GM18502 (cell line): ENCODE data around the gene FAM161A.
A peak's percentile ranks its signal among the peaks of the same experiment; 100 is the strongest.
"Not testable (repeated sequence)": the region's sequence is repeated elsewhere in the genome, so short reads cannot be mapped to it uniquely, and the experiment has no call there.

ENCODE experiments used
- ATAC-seq: cut with Tn5 transposase; IDR thresholded peaks from one replicate; pipeline ENCODE4 v1.9.1; 2021; ENCODE audit warnings: mild to moderate bottlenecking; ENCODE audit not compliant: unreplicated experiment, poor library complexity

The FAM161A gene, protein sequence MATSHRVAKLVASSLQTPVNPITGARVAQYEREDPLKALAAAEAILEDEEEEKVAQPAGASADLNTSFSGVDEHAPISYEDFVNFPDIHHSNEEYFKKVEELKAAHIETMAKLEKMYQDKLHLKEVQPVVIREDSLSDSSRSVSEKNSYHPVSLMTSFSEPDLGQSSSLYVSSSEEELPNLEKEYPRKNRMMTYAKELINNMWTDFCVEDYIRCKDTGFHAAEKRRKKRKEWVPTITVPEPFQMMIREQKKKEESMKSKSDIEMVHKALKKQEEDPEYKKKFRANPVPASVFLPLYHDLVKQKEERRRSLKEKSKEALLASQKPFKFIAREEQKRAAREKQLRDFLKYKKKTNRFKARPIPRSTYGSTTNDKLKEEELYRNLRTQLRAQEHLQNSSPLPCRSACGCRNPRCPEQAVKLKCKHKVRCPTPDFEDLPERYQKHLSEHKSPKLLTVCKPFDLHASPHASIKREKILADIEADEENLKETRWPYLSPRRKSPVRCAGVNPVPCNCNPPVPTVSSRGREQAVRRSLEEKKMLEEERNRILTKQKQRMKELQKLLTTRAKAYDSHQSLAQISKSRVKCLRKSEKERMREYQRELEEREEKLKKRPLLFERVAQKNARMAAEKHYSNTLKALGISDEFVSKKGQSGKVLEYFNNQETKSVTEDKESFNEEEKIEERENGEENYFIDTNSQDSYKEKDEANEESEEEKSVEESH

DNA sequence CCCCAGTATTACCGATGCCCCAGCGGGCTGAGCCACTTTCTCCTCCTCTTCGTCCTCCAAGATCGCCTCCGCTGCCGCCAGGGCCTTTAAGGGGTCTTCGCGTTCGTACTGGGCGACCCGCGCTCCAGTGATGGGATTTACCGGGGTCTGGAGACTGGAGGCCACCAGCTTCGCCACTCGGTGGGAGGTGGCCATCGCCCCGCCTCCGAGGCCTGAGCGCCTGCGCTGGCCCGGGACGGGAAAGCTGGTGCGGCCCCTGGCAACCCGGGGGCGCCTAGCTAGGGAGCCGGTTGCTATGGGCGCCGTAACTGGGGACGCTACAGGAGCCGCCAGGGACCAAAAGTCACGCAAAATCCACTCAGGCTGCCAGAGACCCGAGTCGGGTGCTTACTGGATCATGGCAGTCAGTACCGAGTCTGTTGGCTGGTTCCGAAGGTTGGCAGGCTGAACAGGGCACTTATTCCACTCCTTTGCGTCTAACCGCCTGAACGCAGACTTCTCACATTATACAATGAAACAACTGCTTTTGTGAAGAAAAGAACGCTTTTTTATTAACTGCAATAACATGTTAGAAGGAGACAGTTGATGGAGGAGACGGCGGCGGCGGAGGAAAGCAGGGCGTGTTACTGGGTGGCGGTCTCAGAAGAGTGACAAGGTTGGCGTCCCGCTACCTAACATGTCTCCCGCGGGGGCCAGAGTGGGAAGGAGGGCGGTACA lies at the start of gene FAM161A:
FAM161A (minus strand) TSS at position 214 of the 717 bp plus-strand sequence; CDS start at position 195, 19 bp downstream.
- ATAC-seq, result peak; percentile 80

DNA sequence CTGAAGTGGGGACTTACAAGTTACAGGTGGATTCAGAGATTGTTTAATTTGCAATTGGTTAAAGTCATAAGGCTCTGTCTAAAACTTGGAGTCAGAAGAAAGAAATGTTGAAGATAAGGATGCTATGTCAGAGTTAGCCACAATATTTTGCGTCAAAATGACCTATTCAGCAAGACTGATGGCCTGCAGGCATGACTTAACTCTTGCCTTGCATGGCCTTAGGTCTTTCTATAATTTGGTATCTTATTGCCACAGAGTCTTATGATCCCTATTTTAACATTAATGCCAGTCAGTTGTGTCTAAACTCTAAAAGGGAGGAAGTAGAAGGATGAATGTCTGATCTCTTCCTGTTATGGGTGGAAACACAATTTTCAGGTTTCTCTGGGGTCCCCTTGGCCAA lies 46.4 kb upstream of the FAM161A start:
- no peak for ATAC-seq

DNA sequence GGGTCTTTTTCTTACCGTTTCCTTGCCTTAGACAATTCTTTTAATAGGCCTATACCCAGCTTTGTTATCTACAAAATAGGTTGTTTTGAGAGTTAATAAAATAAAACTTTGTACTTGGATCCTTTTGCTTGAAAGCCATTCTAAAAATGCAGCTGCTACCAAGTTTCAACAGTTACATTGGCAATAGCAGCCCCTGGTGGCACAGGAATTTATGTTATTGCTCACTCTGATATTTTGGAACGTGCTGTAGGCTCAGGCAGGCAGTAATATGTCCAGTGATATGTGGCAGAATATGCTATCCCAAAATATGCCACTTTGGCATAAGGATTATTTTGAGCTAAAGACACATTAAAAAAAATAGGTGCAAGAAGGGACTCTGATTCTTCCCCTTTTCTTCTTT lies 45.0 kb upstream of the FAM161A start:
- no peak for ATAC-seq

DNA sequence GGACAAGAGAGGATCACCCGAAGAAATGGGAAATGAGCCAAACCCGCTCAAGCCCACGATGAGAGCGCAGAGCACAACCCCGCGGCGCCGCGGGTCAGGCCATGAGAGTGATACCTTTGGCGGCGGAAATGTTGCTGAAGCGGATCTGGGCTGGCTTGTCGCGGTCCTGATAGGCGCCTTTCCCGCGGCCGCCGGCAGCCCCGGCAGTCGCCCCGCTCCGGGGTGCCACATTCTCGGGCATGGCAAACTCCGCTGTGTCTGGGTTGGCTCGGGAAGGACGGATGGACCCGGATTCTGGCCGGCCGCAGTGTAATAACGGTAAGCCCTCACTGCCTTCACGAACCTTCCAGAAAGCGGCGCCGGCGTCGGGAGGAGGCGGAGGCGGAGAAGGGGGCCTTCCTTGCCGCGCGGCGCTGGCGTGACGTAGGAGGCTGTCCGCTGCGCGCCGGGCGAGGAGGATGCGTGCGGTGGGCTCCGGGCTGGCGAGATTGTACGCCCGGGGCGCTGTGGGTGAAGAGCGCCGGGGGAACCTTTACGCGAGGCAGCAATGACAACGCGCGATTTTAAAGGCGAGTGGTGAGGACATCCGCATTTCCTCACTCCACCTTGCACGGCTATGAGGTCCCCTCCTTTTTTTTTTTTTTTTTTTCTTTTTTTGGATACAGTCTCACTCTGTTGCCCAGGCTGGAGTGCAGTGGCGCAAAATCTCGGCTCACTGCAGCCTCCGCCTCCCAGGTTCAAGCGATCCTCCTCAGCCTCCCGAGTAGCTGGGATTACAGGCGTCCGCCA lies 34.6 kb upstream of the FAM161A start, which contains the start of gene CCT4:
CCT4 (minus strand) TSS at position 390 of the 789 bp plus-strand sequence; CDS start at position 241, 149 bp downstream.
- ATAC-seq, result peak; percentile 82

DNA sequence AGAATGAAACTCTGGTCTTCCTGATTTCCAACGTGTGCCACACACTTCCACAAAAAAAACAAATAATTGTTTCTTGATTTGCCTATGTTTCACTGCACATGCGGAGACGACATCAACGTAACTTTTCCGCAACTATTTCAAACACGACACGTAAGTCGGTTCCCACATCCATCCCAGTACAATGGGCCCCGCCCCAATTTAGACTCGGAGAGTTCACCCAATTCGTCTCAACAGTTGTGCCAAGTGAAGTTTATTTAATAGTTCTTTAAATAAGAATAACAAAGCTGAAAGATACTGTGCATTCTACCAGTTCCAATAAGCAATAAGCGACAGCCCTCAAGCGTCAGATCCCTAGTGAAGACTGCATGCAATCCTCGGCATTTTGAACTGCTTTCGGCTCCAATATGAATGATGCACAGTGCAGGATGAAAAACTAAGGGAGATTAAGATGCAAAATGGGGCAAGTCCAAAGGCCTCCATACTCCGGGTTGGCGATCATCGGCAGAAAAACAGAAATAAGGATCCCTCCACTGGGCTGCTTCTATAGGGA lies 33.9 kb upstream of the FAM161A start:
- ATAC-seq, result no peak

DNA sequence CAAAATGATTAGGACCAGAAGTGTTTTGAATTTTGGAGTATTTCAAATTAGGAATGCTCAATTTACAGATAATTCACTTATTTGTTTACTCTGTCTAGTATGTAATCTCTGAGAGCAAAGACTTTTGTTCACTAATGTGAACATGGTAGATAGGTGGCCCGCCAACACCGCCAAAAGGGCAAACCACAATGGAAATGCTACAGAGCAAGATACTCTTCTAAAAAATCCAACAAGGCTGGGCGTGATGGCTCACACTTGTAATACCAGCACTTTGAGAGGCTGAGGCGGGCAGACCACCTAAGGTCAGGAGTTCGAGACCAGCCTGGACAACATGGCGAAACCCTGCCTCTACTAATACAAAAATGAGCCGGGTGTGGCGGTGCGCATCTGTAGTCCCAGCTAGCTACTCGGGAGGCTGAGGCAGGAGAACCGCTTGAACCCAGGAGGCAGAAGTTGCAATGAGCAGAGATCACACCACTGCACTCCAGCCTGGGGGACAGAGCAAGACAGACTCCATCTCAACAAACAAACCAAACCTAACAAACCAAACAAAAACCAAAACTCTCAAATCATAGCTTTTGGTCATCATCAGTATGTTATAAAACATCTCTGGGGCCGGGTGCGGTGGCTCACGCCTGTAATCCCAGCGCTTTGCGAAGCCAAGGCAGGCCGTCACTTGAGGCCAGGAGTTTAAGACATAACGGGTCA lies 32.2 kb upstream of the FAM161A start:
- ATAC-seq, result no peak

DNA sequence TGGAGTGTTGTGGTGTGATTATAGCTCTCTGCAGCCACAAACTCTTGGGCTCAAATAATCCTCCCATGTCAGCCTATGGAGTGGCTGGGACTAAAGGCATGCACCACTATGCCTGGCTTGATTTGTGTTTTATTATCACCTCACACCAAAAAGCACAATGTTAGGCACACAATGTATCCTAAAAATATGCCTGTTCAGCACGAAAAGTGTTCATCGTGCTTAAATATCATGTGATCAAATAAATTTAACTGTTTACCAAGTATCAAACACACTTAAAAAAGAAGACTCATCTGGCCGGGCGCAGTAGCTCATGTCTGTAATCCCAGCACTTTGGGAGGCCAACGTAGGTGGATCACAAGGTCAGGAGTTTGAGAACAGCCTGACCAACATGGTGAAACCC lies 29.0 kb upstream of the FAM161A start:
- ATAC-seq, result no peak

DNA sequence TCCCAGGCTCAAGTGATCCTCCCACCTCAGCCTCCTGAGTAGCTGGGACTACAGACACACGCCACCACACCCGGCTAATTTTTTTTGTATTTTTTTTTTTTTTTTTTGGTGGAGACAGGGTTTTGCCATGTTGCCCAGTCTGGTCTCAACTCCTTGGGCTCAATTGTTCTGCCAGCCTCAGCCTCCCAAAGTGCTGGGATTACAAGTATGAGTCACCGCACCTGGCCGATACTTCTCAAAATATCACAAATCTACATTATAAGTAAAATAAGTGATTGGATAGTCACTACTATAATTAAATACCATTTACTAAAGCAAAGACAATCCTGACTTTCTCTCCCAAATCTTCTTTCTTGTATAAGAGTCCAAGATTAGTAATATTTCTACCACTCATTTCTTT lies 25.5 kb upstream of the FAM161A start:
- not testable (repeated sequence) for ATAC-seq

DNA sequence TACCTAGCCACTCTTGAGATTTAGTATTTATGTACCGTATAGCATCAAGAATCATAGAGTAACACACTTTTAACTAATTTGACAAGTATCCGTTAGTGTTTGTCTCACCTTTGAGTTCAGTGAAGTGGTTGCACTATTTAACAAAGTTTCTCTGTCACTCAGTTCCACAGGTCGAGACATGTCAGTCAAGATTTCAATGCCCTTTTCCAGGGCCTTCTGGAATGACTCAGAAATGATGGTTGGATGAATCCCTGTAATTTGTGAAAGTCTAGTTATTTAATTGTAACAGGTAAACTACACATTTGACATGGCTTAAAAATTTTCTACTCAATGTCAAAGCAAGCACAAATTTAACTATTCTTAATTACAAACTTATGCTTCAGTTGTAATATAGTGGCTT lies 24.9 kb upstream of the FAM161A start:
- no peak for ATAC-seq

DNA sequence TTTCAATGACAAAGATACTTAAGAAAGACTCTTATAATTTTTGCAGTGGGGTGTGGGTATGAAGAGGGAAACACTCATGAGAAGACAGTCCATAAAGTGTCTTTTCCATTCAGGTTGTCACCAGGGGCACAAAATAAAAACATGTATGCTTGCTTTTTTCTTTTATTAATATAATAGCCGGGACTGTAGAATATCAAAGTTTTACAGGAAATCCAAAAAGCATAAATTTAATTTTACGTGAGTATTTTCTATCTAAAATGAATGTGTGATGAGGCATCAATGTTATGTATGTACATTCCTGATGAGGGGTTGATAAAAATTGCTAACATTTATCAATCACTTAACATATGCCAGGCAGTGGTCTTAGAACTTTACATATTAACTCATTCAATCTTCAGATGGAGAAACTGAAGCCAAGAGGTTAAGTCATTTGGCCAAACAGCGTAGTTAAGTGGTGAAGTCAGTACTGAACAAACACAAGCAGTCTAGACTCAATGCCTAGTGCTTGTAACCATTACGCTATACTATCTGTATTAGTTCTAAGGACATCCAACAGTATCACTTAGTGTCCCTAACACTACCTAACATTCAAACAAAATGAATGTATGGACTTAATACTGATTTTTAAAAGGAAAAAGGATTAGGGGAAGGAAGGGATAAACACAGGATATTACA lies 23.8 kb upstream of the FAM161A start:
- ATAC-seq, result no peak

DNA sequence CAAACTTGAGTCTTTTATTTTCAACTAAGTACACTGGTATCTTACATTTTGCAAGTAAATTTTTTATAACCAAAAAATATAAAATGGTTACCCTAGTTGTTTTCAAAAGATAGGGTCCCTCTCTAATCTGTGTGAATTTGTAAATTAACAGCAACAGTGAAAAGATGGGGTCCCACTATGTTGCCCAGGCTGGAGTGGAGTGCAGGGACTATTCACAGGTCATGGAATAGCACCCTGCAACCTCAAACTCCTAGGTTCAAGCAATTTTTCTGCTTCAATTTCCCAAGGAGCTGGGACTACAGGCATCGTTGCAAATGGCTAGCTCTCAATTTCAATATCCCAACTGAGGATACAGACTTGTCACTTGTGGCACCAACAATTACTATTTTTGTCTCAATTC lies 22.5 kb upstream of the FAM161A start:
- no peak for ATAC-seq

DNA sequence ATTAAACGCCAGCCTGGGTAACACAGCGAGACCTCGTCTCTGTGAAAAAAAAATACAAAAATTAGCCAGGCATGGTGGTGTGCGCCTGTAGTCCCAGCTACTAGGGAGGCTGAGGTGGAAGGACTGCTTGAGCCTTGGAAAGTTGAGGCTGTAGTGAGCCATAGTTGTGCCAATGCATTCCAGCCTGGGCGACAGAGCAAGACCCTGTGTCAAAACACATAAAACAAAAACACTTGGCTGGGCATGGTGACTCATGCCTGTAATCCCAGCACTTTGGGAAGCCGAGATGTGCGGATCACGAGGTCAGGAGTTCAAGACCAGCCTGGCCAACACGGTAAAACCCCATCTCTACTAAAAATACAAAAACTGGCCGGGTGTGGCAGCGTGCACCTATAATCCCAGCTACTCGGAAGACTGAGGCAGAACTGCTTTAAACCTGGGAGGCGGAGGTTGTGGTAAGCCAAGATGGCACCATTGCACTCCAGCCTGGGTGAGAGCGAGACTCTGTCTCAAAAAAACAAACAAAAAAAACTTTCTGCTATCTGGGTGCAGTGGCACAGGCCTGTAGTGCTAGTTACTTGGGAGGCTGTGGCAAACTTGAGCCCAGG lies 12.7 kb upstream of the FAM161A start:
- not testable (repeated sequence) for ATAC-seq

DNA sequence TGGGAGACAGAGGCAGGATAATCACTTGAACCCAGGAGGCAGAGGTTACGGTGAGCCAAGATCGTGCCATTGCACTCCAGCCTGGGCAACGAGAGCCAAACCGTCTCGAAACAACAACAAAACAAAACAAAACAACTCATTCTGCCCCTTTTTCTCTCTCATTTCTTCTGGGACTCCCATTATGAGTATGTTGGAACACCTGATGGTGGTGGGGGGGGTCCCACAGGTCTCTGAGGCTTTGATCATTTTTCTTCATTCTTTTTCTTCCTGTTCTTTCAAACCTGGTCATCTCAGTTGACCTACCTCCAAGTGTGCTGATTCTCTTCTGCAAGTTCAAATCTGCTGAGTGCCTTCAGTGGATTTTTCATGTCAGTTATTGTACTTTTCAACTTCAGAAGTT lies 8.2 kb upstream of the FAM161A start:
- ATAC-seq, result no peak

DNA sequence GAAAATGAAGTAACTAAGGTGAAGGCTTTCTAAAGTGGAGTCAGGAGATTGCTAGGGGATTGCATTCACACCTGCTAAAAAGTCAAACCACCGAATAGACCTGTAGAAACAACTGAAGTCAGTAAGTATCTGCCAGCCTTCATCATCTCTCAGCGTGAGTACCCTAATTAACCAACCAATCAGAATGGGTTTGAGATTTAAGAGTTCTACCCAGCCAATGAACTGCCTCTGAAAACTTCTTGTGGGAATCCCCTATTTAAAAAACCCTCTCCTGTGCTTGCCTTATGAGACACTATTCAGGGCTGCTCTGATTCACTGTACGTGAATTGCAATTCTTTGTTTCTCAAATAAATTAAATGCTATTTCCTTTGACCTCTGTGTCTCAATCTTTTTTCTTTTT lies 3.4 kb upstream of the FAM161A start:
- ATAC-seq, result no peak

DNA sequence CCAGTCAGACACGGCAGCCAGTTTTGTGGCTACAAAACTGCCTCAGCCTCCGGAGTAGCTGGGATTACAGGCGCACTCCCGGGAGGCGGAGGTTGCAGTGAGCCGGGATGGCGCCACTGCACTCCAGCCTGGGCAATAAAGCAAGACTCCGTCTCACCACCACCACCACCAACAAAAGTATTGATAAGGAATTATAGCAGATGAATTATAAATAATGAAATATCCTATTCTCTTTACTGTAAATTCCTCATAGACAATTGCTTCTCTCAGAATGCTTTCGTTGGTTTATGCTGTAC lies 1.4 kb upstream of the FAM161A start:
- ATAC-seq, result no peak

DNA sequence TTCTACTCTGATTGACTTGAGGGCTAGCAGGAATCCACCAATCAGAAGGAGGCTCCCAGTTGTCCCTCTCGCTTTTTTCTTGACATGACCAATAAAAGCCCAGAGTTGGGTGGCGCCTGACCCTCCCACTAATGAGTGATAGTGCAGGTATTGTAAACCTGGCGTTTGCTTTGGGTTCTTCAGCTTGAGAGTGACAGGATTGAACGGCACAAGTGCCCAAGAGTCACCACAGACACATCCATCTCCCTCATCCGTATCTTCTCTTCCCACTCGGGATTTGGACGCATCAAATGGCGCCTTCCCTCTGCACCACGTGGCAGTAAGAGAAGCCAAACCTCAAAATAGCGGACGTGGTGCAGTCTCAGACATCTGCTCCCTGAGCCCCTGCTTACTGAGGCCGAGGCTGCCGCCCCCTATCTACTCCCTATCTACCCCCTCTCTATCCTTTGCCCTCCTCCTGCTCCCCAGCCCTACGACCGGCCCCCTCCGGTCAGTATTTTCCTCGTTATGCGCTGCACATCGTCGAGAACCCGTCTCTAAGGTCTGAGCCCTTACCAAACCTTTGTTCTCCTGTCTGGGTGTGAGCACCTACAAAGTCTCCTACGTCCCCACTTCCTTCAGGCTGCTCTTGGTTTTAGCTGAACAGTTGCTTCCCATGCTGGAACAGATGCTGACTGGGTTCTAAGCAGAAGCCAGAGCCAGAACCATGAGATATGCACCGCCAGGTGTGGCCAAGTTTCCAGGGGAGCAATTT lies 881 bp upstream of the FAM161A start:
- peak; percentile 91 for ATAC-seq

DNA sequence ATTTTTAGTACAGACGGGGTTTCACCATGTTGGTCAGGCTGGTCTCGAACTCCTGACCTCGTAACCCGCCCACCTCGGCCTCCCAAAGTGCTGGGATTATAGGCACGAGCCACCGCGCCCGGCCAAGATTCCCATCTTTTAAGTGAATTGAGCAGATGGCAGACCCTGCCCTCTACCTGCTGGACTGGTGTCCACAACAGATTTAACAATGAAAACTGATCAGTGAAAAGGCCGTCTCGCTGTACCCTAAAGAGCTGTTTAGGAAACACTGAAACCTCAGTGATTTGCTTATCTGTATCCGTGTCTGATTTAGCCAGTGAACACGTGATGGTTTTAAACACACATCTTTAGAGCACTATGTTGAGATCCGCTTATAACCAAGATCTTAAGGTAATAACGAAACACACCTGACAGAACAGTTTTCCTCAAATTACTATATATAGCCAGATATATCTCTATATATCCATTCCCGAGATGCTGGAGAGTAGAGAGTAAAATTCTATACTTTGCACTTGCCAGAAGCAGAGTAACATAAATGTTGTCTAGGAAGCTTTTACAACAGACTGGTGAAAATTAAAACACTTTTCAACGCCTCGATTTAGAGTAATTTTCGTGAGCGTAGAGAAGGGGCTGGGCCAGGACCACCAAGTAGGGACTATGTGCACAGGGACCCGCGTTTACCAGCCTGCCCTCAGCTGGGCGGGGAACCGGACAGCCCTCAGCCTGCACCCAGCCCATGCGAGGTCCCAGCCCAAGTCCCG lies 594 bp downstream of the FAM161A start:
- ATAC-seq, result peak; percentile 64
